Raji (cell line): ENCODE data around the gene CAV2.

Source experiments
- POLR2A ChIP-seq: IDR thresholded peaks from 2 replicates; pipeline ENCODE4 v1.6.1; 2011; ENCODE audit warnings: low read depth, low read length, control low read depth; ENCODE audit not compliant: insufficient read depth

Gene CAV2

DNA sequence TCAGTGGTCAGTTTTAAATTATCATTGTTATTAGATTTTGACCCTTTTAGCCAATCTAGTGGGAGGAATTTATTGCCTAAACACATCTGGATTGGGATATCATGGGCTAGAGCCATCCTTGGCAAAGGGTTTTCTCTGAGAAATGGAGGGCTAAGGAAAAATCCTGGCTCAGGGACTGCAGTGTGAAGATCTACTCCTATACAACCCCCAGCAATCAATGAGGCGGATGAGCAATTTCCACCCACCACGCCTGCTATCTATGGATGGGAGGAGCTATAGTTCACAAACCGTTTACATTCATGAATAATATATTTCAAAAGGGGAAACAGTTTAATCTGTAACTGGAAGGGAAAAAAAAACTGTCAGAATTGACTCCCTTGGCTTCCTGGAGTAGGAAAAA is 28.0 kb downstream of the CAV2 start:
- TF ChIP-seq POLR2A: no peak

DNA sequence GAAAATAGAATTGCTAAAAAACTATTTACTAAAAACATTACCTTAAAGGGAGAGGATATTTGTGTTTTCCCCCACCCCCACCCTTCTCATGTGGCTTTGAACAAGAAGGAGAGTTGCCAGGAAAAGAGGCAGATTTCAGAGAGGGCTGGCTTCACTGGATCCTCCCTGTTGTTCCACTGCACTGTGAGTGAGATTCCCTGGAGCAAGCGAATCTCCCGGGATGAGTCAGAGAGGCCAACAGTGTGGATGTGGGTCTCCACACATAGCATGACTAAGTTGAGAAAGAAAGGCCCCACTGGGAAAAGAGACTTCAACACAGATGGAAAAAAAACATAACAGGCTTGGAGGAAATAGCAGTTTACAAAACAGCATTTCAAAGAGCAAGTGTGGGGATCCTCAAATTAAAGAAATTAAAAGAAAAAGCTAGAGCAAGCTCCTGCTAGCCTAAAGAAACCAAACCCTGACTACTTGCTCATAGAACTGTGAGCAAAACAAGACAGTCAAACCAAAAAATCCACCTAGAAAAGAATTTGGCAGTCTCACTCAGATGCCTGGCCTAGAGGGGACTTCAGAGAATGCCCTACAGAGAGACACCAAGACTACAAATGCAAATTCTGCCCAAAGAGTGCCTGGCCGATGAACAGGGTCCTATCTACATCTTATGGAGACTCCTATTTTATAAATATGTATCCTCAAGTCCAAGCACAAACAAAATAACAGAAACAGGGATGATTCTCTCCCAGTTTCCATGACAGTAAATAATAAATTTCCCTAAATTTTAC is 28.7 kb downstream of the CAV2 start:
- no peak for TF ChIP-seq POLR2A

DNA sequence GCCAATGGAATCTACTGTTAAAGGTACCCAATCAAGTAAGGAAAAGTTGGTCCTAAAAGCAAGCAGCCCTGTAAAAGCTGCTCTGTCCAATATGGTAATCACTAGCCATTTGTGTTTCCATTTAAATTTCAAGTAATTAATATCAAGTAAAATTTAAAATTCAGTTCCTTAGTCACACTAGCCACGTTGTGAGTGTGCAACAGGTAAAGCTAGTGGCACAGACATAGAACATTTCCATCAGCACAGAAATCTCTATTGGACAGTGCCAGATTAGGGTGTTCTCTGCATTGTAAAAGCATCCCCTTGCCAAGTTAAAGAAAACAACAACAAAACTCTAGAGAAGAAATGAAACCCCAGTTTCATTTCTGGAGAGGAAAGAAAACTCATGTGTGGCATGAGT is 29.7 kb downstream of the CAV2 start:
- no peak for TF ChIP-seq POLR2A

DNA sequence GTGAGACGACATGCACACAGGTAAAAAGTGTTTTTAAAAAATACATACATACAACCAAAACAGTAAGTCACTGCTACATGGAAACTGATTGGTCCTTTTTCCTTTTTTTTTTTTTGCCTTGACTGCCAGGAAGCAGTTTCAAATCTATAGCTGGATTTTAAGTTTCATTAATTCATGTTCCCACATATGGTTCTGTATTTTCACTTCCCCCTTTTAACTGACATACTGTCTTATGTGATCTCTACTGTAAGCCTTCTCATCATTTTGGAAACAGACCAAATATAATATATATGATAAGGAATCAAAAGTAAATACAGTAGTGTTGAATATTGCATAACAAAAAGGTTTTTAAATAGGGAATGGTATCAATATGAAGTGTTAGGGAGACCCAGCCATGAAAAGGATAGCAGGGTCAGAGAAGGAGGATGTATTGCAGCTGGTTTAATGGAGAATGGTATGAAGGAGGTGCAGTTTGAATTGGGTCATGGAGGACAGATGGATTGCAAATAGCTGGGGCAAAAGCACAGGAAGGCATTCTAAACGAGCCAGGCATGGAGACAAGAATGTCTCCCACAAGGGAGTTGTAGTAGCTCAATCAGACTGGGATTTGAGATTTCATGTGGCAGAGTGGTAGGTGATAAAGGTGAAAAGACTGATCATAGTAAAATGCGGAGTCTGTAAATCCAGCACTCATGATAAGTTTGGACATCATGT is 30.7 kb downstream of the CAV2 start:
- TF ChIP-seq POLR2A: no peak

DNA sequence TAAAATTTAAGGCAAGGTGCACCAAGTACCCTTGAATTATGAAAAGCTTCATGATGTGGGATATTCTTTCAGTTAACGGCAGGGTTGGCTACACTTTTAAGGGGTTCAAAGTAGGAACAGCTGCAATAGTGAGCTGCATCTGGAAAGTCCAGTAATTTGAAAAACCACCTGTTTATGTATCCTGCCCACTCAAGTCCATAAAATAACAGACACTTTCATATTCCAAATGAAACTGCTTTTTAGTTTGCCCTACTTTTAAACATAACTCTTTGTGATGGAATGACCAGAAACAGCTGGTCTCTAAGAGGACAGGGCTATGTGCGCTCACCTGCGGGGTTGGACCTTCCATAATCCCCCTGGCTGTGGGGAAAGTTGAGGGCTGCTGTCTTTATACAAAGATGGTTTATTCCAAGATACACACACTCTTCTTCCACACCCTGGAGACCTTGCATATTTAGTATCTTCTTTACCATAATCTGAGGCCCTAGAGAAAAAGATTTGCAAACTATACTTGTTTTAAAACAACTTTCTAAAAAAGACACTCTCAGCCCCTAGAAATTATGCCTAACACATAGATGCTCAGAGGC is 32.7 kb downstream of the CAV2 start:
- TF ChIP-seq POLR2A: no peak

DNA sequence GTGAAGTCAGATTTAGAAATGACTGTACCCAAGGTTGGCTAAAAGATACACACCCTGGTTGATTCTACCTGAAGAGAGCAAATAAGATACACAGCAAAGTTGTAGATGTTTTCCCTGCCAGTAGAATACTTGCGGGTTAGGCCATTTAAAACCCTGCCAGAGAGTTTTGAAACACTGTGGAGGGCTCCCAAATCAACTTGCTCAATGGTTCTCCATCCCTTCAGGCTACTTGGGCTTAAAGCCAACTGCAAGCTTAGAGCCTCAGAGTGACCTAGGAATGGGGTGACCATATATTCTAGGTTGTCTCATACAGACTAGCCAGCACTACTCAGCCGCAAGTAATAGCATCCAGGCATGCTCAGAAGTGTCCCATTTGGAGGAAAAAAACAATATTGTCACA is 35.3 kb downstream of the CAV2 start:
- no peak for TF ChIP-seq POLR2A

DNA sequence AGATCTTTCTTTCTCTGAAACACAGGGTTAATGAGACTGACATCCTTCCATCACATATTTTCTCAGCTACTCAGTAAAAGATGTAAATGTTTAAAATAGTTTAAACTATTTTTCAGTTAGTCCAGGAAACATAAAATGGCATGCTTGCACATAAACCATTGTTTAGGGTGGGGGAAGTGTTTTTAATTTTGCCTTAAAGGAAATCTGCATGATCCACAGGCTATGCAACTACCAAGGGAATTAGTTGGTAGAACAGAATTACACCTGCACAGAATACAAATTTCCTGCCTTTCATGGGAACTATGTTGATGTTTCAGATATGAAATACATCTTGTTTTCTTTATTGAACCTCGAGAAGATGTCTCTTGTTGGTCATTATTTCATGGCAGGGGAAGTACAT is 35.9 kb downstream of the CAV2 start:
- TF ChIP-seq POLR2A: no peak

DNA sequence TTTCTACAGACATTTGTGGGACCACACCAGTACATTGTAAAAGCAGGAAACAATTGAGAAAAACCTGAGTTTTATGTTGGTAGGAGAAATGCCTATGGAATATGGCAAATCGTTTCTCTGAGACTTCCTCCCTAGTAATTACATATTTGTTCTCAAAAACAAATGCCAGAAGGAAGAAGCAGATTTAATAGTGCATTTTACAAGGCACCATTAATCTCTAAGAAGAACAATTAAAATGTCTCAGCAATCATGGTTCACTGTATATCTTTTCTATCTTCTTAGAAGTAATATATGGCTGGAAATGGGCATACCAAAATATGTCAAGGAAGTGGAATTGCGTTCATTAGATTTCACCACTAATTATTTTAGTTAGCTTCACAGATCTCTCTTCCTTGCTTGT is 38.6 kb downstream of the CAV2 start:
- TF ChIP-seq POLR2A: no peak

DNA sequence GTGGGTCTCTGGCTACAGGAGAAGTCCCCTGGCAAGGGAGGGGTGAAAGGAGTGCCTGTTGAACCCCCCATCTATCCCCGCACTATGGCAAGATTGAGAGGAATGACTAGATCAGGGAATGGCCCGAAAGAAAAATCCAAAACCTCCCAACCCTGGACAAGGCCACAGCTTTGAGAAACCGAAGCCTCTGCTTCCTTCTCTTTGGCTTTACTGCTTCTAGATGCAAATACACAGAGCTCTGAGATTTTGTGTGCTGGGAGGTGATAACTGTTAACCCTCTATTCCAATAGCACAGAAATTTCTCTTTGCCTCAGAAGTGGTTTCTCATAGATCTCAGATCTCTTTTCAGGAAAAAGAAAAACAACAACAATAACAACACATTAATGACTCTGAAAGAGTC is 40.3 kb downstream of the CAV2 start:
- no peak for TF ChIP-seq POLR2A

DNA sequence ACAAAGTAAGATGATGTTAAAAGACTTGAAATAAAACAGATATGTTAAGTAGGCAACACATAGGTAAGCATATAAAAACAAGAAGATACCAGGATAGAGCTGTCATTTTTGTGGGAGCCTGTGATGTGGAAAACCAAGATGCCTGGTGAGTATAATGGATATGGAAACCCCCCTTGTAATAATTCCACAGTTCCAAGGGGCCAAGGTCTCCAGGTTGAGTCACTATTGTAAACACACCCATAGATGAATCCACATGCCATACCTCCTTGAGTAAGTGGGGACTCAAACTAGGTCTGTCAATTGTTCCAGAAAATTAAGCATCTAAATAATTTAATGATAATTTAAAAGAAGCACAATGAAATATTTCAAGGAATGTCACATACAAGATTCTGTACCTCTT is 41.2 kb downstream of the CAV2 start:
- no peak for TF ChIP-seq POLR2A

DNA sequence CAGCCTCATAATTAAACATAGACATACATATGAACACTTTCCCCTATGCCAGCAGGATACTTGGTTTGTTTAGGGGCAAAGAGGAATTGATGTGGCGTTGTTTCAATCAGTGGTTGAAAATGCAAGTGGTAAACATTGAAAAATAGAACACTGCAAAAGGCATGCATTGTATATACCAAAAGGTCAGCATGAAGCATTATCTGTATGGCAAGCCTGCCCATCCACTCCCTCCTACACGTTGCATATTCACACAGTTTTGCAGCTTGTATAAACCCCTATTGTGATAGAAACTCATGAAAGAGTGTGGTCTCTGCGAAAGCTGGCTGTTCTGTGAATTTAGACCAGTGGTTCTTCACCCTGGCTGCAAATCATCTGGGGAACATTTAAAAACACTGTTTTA is 42.4 kb downstream of the CAV2 start:
- TF ChIP-seq POLR2A: no peak

DNA sequence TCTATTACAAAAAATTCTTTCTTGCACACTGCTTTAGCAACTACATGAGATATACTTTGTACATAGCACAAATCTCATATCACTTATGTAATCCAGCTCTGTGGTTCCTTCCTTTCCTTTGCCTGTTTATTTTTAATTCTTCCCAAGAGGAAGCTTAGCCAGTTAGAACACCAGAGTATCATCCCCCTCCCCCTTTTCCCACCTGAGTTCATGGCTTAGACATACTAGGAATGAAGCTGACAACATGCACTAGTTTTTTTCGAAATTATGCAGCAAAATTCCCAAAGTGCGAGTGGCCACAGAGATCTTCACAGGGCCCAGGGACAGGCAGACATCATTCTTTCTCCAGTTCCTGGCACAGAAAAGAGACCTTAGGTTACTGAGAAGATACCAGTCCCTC is 43.1 kb downstream of the CAV2 start:
- TF ChIP-seq POLR2A: no peak

DNA sequence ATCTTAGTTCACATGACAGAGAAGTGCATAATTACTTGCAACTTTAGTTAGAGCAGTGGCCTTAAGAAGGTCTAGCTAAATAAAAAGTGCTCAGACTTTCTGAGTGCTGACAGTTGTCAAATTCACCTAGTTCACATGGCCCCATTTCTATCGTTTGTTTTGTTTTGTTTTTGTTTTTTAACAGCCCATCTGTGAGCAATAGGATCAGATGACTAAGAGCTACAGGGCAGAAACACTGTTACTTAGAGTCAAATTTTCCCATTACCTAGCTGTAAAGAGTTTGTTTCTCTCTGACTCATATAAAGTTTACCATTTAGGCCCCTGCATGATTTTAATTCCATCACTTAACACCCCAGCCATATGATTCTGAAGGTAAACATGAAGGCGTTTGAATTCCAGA is 44.1 kb downstream of the CAV2 start:
- TF ChIP-seq POLR2A: no peak

DNA sequence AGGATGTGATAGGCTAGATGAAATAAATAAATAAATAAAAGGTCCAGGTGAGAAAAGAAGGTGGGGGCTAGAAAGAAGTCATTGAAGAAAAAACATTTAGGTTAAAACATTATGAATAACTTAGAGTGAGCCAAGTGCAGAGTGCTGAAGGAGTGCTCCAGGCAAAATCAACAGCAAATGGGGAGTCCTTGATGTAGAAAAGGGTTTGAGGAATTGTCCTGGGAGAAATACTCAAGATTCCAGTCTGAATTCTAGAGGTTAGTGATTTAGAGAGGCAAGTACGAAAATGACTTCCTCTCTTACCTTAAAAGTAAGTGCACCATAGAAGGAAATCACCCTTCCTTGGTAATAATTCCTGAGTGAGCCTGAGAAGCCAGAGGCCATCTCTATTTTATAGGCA is 44.9 kb downstream of the CAV2 start:
- TF ChIP-seq POLR2A: no peak

DNA sequence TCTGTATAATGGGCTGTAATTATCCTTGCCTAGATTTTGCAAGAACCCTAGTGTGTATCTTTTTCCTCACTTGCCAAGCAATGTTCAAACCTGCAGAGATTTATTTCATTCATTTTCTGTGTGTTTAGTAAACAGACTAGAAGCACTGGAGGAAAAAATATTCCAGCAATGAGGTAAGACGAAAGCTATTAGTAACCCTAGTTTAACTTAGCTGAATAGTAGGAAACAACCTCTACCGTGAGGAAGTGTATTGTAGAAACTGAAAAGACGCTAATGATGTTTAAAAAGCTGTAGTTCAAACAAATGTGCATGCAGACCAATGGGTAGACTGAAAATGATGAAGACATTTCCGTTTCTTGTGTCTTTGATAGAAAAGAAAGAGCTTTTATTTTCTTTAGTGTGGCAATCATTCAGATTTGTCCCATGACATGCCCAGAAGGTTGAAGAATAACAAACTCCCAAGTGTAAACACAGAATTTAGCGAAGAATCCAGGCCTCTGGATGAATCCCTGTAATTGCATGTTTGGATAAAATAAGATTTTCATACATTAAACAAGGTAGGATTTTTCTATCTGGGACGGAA is 46.0 kb downstream of the CAV2 start:
- TF ChIP-seq POLR2A: no peak

DNA sequence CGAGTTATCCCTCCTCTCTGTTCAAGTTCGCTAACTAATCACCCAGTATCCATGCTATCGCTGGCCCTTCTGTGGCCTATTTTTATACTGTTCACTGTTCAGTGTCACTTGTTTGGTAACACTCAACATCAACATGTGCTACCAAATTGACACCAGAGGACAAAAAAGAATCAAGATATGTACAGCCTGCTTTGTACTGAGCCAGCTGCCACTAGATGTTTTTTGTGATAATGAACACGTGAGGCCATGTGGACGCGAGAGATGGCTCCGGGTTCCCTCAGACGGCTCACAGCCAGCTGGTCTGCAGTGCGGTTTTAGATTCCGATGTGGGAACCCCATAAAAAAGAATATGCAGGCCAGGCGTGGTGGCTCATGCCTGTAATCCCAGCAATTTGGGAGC is 46.5 kb downstream of the CAV2 start:
- no peak for TF ChIP-seq POLR2A
